GM12891 (cell line): ENCODE measurements around the gene NHLH1.

Source experiments
- POLR2A ChIP-seq: IDR thresholded peaks from 2 replicates; pipeline ENCODE4 v1.6.1; 2011; ENCODE audit warnings: low read depth, low read length, control low read depth
- POLR2AphosphoS5 ChIP-seq: IDR thresholded peaks from 2 replicates; pipeline ENCODE4 v1.6.1; 2011; ENCODE audit warnings: low read depth, low read length, control low read depth
- POU2F2 ChIP-seq: IDR thresholded peaks from 2 replicates; pipeline ENCODE4 v1.6.1; 2011; ENCODE audit warnings: low read depth, mild to moderate bottlenecking, control low read depth, low read length, moderate library complexity
- SPI1 ChIP-seq: IDR thresholded peaks from 2 replicates; pipeline ENCODE4 v1.6.1; 2011; ENCODE audit warnings: low read depth, low read length, control low read depth
- TAF1 ChIP-seq: IDR thresholded peaks from 2 replicates; pipeline ENCODE4 v1.6.1; 2011; ENCODE audit warnings: low read depth, low read length, control low read depth

DNA sequence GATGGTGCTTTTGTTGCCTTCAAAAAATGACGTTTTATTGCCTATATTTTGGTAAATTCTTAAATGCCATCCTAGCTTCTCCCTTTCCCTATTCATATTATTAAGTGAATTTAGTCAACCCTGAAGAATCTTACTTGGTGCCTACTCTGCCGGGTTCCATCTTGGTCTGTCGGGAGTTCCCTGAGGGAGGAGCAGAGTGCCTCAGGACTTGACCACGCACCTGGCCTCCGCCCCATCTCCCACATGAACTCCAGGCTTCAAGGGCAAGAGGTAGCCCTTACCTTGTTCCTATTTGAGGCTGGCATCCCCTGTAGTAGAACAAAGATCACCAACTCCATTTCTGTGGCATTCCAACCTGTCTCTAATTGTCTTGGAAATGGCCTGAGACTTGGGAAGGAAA, 55.0 kb downstream of the NHLH1 start:
- TF ChIP-seq POLR2A (no peak), SPI1 (no peak), POLR2AphosphoS5 (no peak), TAF1 (no peak), POU2F2 (no peak)
